Measurements from ENCODE around the gene FICD. TPM values are rescaled to one million over a fixed set of nuclear protein-coding genes. Genes with fewer than 3 reads are reported as not detected.
"Not testable (repeated sequence)": the region's sequence is repeated elsewhere in the genome, so short reads cannot be mapped to it uniquely, and the experiment has no call there.

The FICD gene
- total RNA-seq, 2 experiments from 2014 or later, result 6.8 to 6.9 TPM

DNA sequence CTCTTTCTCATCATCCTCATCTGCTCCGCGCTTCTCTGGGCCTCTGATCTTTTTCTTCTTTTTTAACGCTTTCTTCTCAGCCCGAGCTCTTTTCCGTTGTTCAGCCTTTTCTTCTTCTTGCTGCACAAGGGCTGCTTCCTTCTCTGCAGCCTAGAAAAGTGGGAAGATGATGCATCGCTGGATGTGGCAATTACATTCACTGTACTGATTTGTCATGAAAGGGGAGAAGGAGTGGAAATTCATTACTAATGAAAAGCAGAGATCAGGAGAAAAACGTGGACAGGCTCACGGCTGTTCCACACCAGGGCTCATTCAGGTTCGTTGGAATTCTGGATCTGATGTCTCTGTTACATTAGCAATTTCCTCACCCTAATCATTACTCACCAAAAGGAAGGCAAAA, 15.1 kb downstream of the FICD start:
- POLR2A ChIA-PET, result no interaction called here

DNA sequence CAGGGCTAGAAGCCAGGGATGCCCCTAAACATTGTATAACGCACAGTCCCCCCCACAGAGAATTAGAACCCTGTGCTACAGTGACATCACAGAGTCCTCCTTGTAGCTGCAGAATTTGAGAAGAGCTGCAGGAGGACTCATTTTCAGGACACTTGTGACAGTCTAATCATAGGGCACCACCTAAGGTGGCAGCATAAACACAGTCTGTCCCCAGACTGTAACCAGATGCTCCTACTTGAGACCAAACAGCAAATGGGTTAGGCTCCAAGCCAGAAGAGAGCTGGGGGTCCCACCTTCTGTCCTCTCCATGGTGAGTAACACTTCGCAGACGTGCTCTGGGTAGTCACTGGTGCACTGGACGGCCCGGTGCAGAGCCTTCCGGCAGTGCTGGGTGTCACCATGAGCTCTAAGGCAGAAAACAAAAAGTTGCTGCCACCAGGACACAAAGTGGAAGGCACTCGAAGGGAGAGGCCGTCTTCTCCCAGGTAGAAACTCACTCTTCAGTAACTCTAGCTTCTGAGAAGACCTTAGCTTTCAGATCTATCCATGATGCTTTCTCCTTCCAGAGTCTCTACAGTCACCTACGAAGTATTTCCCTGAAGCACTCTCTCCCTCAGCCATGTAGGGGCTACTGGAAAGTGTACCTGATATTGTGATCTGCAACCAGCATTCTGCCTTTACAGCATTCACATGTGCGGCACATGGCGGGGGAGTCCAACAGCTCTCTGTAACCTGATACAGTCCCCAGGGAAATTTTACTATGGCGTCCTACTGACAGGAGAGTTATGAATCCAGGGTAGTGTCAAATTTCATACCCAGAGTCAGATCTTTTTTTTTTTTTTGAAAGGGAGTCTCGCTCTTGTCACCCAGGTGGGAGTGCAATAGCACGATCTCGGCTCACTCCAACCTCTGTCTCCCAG, 17.1 kb downstream of the FICD start:
- H3K27ac Mint-ChIP-seq, result no peak overlapping the region
- H3K36me3 Mint-ChIP-seq, result peaks cover 33% of the 10 kb centered on the region
- peaks cover 8% of the 10 kb centered on the region for H3K4me1 Mint-ChIP-seq
- H3K4me3 Mint-ChIP-seq, result no peak overlapping the region
- POLR2A ChIA-PET, result no interaction called here
- no peaks in the 10 kb centered on the region for H3K9me3 Mint-ChIP-seq
- ATAC-seq (ENCODE audit: low read depth) (no peak), DNase-seq (no peak)
- no peaks in the 10 kb centered on the region for H3K27me3 Mint-ChIP-seq

More for the DNA sequence above, 15.1 kb downstream of the FICD start:
- H3K4me3 Mint-ChIP-seq, result no peak overlapping the region
- H3K27me3 Mint-ChIP-seq, result no peaks in the 10 kb centered on the region
- DNase-seq (no peak), ATAC-seq (ENCODE audit: low read depth) (no peak)
- H3K9me3 Mint-ChIP-seq, result no peaks in the 10 kb centered on the region
- no peak overlapping the region for H3K27ac Mint-ChIP-seq
- peaks cover 31% of the 10 kb centered on the region for H3K36me3 Mint-ChIP-seq
- peaks cover 9% of the 10 kb centered on the region for H3K4me1 Mint-ChIP-seq

DNA sequence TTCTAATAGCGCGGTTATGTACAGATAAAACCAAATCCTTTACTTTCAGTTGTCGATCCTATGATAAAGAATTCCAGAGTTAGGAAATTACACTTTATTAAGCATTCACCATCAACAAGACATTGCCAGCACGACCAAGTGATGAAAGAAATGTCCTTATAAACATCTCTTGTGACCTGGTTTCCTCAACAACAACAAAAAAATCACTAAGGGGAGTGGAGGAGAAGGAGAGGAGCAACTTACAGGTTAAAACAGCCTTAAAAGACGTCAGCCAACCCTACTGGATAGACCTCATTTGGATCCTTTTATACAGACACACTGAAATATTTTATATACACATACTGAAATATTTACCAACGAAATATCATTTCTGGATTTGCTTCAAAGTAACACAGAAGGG, 23.1 kb downstream of the FICD start:
- Mint-ChIP-seq H3K27ac (no peak overlapping the region), H3K36me3 (peaks cover 27% of the 10 kb centered on the region)
- ATAC-seq (ENCODE audit: low read depth), result no peak

DNA sequence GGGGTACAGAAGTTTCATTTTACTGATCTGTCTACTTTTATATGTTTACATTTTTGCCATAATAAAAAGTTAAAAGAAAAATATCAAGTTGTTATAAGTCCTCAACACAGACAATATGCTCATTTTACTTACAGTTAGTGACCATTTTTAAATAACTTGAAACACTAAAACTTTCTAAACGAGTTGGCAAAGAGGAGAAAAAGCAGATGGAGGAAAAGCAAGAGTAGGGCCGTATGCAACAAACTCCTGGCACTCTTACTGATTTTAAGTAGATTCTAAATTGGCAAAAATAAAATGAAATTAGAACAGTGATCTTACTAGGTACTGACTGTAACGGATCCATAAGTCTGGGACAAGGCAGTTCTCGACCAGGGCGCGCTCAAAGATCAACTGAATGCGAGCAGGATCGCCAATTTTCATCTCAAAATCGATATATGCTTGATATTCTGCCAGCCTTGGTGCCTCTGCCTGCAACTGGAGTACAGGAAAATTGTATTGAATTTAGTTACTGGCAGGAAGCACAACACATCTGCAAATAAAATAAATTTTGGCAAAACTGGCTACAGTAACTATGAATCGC, 23.6 kb downstream of the FICD start:
- Mint-ChIP-seq H3K36me3 (peaks cover 29% of the 10 kb centered on the region), H3K27ac (no peak overlapping the region), H3K4me1 (peaks cover 14% of the 10 kb centered on the region), H3K9me3 (no peaks in the 10 kb centered on the region), H3K27me3 (no peaks in the 10 kb centered on the region), H3K4me3 (no peak overlapping the region)
- DNase-seq, result no peak
- no peak for ATAC-seq (ENCODE audit: low read depth)
- POLR2A ChIA-PET, result no interaction called here

More for the DNA sequence above, 23.1 kb downstream of the FICD start:
- Mint-ChIP-seq H3K9me3 (no peaks in the 10 kb centered on the region), H3K27me3 (no peaks in the 10 kb centered on the region), H3K4me1 (peaks cover 14% of the 10 kb centered on the region), H3K4me3 (no peak overlapping the region)
- POLR2A ChIA-PET, result no interaction called here
- no peak for DNase-seq

DNA sequence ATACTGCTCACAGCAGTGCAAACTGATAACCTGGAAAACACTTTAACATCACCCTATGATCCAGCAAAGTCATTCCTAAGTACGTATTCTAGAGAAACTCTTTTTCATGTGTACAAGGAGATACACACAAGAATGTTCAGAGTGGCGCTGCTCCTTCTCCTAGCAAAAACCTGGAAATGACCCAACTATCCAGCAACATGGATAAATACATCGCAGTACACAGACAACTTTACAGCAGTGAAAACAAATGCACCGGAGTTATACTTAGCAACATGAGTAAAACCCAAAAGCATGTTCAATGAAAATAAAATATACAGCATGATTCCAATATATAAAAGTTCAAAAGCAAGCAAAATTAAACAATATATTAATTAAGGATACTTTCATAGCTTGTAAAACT, 27.2 kb downstream of the FICD start:
- ATAC-seq (ENCODE audit: low read depth), result no peak
- no peaks in the 10 kb centered on the region for H3K9me3 Mint-ChIP-seq
- no peak for DNase-seq
- POLR2A ChIA-PET, result no interaction called here
- peaks cover 12% of the 10 kb centered on the region for H3K4me1 Mint-ChIP-seq
- H3K36me3 Mint-ChIP-seq, result peaks cover 28% of the 10 kb centered on the region
- no peak overlapping the region for H3K27ac Mint-ChIP-seq
- H3K4me3 Mint-ChIP-seq, result no peak overlapping the region
- H3K27me3 Mint-ChIP-seq, result no peaks in the 10 kb centered on the region

DNA sequence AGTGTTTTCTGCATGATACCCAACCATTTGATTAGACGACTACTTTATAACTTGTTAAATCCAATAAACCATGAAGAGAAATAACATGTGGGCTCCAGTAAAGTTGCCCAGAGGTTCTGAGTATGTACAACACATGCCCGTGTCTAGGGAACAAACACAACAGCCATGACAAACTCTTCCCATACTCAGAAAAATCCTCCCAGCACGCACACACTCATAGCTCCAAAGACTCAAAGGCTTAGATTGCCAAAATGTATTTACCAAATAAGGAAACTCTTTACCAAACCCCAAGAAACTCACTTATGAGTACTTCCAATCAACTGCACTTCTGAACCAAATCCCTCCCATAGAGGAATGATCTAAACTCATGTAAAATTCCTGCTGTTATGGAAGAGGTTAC, 28.6 kb downstream of the FICD start:
- POLR2A ChIA-PET, result no interaction called here
- Mint-ChIP-seq H3K9me3 (no peaks in the 10 kb centered on the region), H3K4me3 (no peak overlapping the region), H3K4me1 (peaks cover 10% of the 10 kb centered on the region), H3K27ac (no peak overlapping the region), H3K36me3 (peaks cover 31% of the 10 kb centered on the region), H3K27me3 (no peaks in the 10 kb centered on the region)
- DNase-seq, result no peak
- no peak for ATAC-seq (ENCODE audit: low read depth)

DNA sequence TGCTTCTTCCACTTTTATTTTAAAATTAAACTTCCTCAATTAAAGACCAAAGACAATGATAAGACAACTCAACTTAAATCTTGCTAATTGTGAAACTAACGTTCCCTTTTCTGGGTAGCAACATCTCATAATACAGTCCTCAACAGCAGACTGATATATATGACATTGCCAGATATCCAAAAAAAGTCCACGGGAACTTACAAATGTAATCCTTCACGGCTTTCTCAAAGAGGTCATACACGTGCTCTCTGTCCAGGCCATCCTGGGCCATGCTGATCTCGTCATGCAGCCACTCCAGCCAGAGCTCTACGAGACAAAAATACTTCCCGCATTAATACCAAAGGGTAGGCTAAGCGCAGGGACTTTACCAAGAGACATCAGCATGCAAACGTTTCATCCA, 32.6 kb downstream of the FICD start:
- H3K4me1 Mint-ChIP-seq, result peaks cover 23% of the 10 kb centered on the region
- no peak for ATAC-seq (ENCODE audit: low read depth)
- H3K27ac Mint-ChIP-seq, result no peak overlapping the region
- POLR2A ChIA-PET, result no interaction called here
- no peak for DNase-seq
- H3K27me3 Mint-ChIP-seq, result no peaks in the 10 kb centered on the region
- peaks cover 41% of the 10 kb centered on the region for H3K36me3 Mint-ChIP-seq
- H3K4me3 Mint-ChIP-seq, result no peak overlapping the region
- no peaks in the 10 kb centered on the region for H3K9me3 Mint-ChIP-seq

DNA sequence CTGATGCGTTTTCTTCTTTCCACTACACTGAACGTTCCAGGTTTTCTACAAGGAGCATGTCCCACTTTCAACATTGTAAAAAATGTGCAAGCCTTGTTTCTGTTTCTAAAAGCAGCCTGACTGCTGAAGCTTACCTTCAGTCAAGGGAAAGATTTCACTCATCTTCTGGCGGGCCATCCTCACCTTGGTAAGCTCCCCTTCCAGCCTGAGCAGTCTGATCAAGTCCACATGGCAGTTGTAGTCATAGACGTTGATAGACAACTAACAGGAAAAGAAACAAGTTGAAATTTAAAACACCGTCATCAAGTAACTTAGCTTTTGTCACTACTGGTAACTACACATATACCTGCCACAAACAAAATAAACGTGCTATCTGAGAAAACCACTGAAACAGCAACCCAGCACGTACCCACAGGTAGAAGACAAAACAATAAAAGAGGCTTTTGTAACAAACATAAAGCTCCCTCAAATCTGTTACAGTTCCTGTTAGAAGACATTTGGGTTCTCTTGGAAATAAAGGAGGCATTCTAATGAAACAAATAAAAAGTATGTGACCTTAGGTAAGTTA, 34.0 kb downstream of the FICD start:
- peaks cover 28% of the 10 kb centered on the region for H3K4me1 Mint-ChIP-seq
- POLR2A ChIA-PET, result interaction anchor here (1.0 kb wide), 1 partner anchor 12 kb away, joined by 3 read pairs; the partner anchor contains the start of gene SART3
- H3K9me3 Mint-ChIP-seq, result no peaks in the 10 kb centered on the region
- no peak overlapping the region for H3K27ac Mint-ChIP-seq
- no peaks in the 10 kb centered on the region for H3K27me3 Mint-ChIP-seq
- DNase-seq (no peak), ATAC-seq (ENCODE audit: low read depth) (no peak)
- peaks cover 39% of the 10 kb centered on the region for H3K36me3 Mint-ChIP-seq
- no peak overlapping the region for H3K4me3 Mint-ChIP-seq

DNA sequence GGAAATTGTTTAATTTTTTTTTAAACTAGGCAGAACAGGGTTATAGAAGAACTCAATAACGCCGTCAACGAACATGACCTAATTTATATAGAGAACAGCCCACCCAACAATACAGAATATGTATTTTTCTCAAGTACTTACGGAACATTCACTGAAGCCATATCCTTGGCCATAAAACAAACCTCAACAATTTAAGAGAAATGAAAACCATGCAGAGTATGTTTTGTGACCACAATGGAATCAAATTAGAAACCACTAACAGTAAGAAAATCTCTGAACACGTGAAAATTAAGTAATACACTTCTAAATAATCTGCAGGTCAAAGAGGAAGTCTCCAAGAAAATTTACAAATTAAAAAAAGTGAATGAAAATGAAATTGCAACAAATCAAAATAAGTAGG, 36.5 kb downstream of the FICD start:
- POLR2A ChIA-PET, result no interaction called here
- peaks cover 30% of the 10 kb centered on the region for H3K36me3 Mint-ChIP-seq
- H3K4me1 Mint-ChIP-seq, result peaks cover 39% of the 10 kb centered on the region
- H3K4me3 Mint-ChIP-seq, result peak overlapping the region; percentile 27
- H3K9me3 Mint-ChIP-seq, result no peaks in the 10 kb centered on the region
- no peaks in the 10 kb centered on the region for H3K27me3 Mint-ChIP-seq
- DNase-seq (no peak), ATAC-seq (ENCODE audit: low read depth) (no peak)
- H3K27ac Mint-ChIP-seq, result no peak overlapping the region

DNA sequence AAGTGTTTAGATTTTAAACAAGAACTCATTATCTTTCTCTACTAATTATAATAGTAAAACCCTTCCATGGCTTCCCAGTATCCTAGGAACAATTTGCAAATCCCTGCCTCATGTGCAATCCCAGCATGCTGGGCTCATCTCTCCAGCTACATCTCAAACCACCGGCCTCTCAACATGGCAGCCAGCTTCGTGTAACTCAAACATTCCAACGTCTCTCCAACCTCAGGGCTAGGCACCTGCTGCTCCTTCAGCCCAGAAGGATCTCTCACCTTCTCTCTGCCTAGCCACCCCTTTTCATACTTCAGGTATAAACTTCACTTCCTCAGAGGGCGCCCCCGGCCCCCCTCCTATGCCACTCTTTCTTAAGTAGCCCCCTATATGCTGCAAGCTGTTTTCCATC, 38.7 kb downstream of the FICD start:
- no peak for ATAC-seq (ENCODE audit: low read depth)
- DNase-seq, result no peak
- Mint-ChIP-seq H3K9me3 (no peaks in the 10 kb centered on the region), H3K4me3 (no peak overlapping the region), H3K36me3 (peaks cover 24% of the 10 kb centered on the region), H3K27ac (no peak overlapping the region), H3K27me3 (no peaks in the 10 kb centered on the region), H3K4me1 (peaks cover 45% of the 10 kb centered on the region)
- POLR2A ChIA-PET, result no interaction called here

DNA sequence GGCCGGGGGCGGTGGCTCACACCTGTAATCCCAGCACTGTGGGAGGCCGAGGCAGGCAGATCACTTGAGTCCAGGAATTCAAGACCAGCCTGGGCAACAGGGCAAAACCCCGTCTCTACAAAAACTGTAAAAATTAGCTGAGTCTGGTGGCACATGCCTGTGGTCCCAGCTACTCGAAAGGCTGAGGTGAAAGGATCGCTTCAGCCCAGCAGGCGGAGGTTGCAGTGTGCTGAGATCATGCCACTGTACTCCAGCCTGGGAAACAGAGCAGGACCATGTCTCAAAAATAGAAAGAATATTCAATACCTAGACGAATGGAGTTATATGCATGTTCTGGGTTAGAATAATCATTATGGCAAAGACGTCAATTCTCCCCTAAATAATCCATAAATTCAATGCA, 40.3 kb downstream of the FICD start:
- POLR2A ChIA-PET; DNase-seq; H3K27me3 Mint-ChIP-seq; H3K4me3 Mint-ChIP-seq; ATAC-seq (ENCODE audit: low read depth); H3K9me3 Mint-ChIP-seq; H3K27ac Mint-ChIP-seq: not testable (repeated sequence)
- Mint-ChIP-seq H3K36me3 (peaks cover 22% of the 10 kb centered on the region), H3K4me1 (peaks cover 53% of the 10 kb centered on the region)

DNA sequence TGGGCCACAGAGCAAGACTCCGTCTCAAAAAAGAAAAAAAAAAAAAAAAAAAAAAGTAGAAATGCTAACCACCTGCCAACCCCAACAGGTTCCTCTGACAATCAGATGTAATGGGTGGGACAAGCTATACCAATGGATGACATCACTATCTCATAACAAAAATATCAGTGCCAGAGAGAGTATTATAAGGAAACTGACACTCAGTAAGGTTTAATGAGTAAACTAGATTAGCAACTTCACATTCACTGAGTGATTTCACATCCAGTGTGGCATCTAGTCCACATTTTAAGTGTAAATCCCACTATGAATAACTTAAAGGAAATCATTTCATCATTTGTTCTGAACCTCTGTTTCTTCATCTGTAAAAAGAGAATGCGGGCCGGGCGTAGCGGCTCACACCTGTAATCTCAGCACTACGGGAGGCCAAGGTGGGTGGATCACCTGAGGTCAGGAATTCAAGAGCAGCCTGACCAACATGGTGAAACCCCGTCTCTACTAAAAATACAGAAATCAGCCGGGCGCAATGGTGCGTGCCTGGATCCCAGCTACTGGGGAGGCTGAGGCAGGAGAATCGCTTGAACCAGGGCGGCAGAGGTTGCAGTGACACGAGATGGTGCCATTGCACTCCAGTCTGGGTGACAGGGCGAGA, 44.1 kb downstream of the FICD start:
- POLR2A ChIA-PET, result interaction anchor here (1.0 to 6.6 kb wide), 2 partner anchors 9 to 73 kb away, joined by 3 to 146 read pairs; partner anchors contain the start of gene SELPLG
- Mint-ChIP-seq H3K4me1 (peaks cover 46% of the 10 kb centered on the region), H3K4me3 (peak overlapping the region; percentile 94), H3K27ac (peak overlapping the region; percentile 15), H3K36me3 (peaks cover 8% of the 10 kb centered on the region), H3K27me3 (no peaks in the 10 kb centered on the region), H3K9me3 (no peaks in the 10 kb centered on the region)
- DNase-seq, result no peak
- ATAC-seq (ENCODE audit: low read depth), result no peak

DNA sequence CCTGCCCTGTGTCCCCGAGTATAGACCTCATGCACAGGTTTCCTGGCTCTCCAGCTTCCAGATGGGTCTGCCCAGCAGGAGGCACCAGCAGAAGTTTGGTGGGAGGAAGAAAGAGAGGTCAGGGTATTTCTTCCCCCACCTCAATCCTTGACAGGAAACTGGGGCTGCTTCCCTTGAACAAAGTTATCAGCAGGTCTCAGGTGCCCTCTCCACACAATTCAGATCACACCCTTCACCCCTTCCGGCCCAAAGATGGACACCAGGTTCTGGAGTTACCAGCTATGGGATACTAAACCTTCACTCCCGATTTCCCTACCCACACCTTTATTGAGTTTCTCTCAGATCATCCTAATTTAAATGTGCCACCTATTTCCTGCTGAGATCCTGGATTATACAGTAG, 44.7 kb downstream of the FICD start:
- ATAC-seq (ENCODE audit: low read depth) (no peak), DNase-seq (no peak)
- POLR2A ChIA-PET, result interaction anchor here (6.6 to 12.2 kb wide), 2 partner anchors 60 to 72 kb away, joined by 135 to 146 read pairs; partner anchors contain the start of gene SELPLG
- Mint-ChIP-seq H3K4me1 (peaks cover 47% of the 10 kb centered on the region), H3K36me3 (peaks cover 11% of the 10 kb centered on the region), H3K9me3 (no peaks in the 10 kb centered on the region), H3K27me3 (no peaks in the 10 kb centered on the region), H3K4me3 (peak overlapping the region; percentile 94), H3K27ac (peak overlapping the region; percentile 98)

Measured in activated naive CD8-positive, alpha-beta T cell treated with anti-CD3 and anti-CD28 coated beads, Interleukin-2, amount 10 ng/mL, durations not matched to agents 7 days and 5 days (primary cell).